ENCODE measurements around the gene EEIG2. TPM values are rescaled to one million over a fixed set of nuclear protein-coding genes. Genes with fewer than 3 reads are reported as not detected.

Gene EEIG2
- total and polyA plus RNA-seq, 9 of the 15 experiments (the other 6 are each of a cell fraction or from before 2014, with no cell fraction given), result 6.1 to 26.9 (median 15.2) TPM

- TF ChIP-seq SRSF7 (optimal IDR thresholded peaks at IDR 0.05; ENCODE audit: low read depth, low read length), result no peak
Measured at GRCh38 chr1:108532730-108533129, 27.2 kb upstream of the EEIG2 start (continued).

GRCh38 chr1:108533351-108534083 lies 26.4 kb upstream of the EEIG2 start:
- peak; percentile 81 for FAIRE-seq
- Histone ChIP-seq H3K36me3 (ENCODE audit: control insufficient read depth, insufficient read depth, low read length) (no peaks in the 10 kb centered on the region), H3K4me2 (ENCODE audit: insufficient read depth, low read length) (peak overlapping the region; percentile 56), H2AFZ (ENCODE audit: low read depth, low read length) (peak overlapping the region; percentile 37), H3K9me3 (replicated peaks; ENCODE audit: control insufficient read depth, insufficient read depth, low read depth, low read length) (peaks cover 4% of the 10 kb centered on the region), H3K4me1 (replicated peaks in 1 of 2; ENCODE audit: control insufficient read depth in 2 of 2, insufficient read depth in 2 of 2, low read length in 2 of 2) (peaks cover 23 to 31% of the 10 kb centered on the region in 2 experiments; a peak in 4 of 5 replicates), H3K79me2 (ENCODE audit: control insufficient read depth, insufficient read depth, low read length) (no peaks in the 10 kb centered on the region), H3K4me3 (0 out of 2 replicates have a peak overlapping the region, but pooled peaks have one; percentile 3), H3K9ac (ENCODE audit: insufficient read depth in 1 of 2, low read depth in 2 of 2, low read length in 2 of 2) (peak overlapping the region; percentile 1 to 57; a peak in 1 of 4 replicates), H3K9me1 (ENCODE audit: control insufficient read depth, insufficient read depth, low read length) (no peaks in the 10 kb centered on the region), H4K20me1 (replicated peaks; ENCODE audit: control insufficient read depth, insufficient read depth, low read length) (no peaks in the 10 kb centered on the region), H3K27ac (ENCODE audit: extremely low read depth, low read depth, low read length) (peak overlapping the region; percentile 49), H3K27me3 (ENCODE audit: control insufficient read depth in 2 of 2, insufficient read depth in 2 of 2, low read length in 2 of 2) (no peaks in the 10 kb centered on the region)
- ChIA-PET POLR2A (interaction anchor here (0.5 to 3.0 kb wide), 10 partner anchors 8 to 73 kb away, joined by 3 to 23 read pairs (median 4); partner anchors contain the start of gene EEIG2), CTCF (ENCODE audit: low intra/inter-chr PET ratio) (no interaction called here)
- intact Hi-C loops (cut with micrococcal nuclease), result loop anchor here (2.0 kb wide), 1 partner anchor 27 kb away; the partner anchor contains the start of gene EEIG2
- WGBS (ENCODE audit: insufficient coverage, low coverage, missing lambda C conversion rate), result 4% methylated on average over 10 of the region's 10 CpGs
- peak; percentile 90 for ATAC-seq
- DNase-seq (ENCODE audit: extremely low read depth in 1 of 4, low spot score in 3 of 4), result peak; percentile 85 to 97 (median 88)
- in situ Hi-C loops (cut with MboI), result no loop called here
- BruUV-seq (replicated peaks), result no TSS peak
- peak; percentile 49; the same call in 1 of the 2 replicates for TF ChIP-seq ZNF609 (CRISPR knock-in tag; IDR thresholded peaks at IDR 0.05; ENCODE audit: borderline replicate concordance)
- peak; percentile 30; the same call in 1 of the 2 replicates for TF ChIP-seq RAD51 (IDR thresholded peaks at IDR 0.05; ENCODE audit: borderline replicate concordance, low read depth)
- peak; percentile 98 for TF ChIP-seq NCOR1 (IDR thresholded peaks at IDR 0.05)
- TF ChIP-seq CCAR2 (IDR thresholded peaks at IDR 0.05; ENCODE audit: low read depth, low read length), result no peak
- no peak for TF ChIP-seq HMGXB4 (CRISPR knock-in tag; IDR thresholded peaks at IDR 0.05)
- TF ChIP-seq TAF1 (IDR thresholded peaks at IDR 0.05; ENCODE audit: control insufficient read depth, extremely low read depth, insufficient read depth, low read length, severe bottlenecking), result peak; percentile 57
- no peak for TF ChIP-seq GTF3C2 (IDR thresholded peaks at IDR 0.05; ENCODE audit: borderline replicate concordance, extremely low read depth, insufficient read length)
- TF ChIP-seq SOX6 (IDR thresholded peaks at IDR 0.05), result peak; percentile 99

Data from K562 (cell line).